NB4 (cell line): Measurements from ENCODE around the gene PLEKHG4B.
"Not testable (repeated sequence)": the region's sequence is repeated elsewhere in the genome, so short reads cannot be mapped to it uniquely, and the experiment has no call there.

ENCODE experiments used
- DNase-seq: peaks from one replicate; pipeline ENCODE4 v3.0.0; 2010; ENCODE audit warnings: low read depth
- H3K4me3 ChIP-seq: one replicate; pipeline ENCODE4 v1.5.1; 2011; ENCODE audit warnings: mild to moderate bottlenecking, low read depth, low read length, moderate library complexity
- MYC ChIP-seq: IDR thresholded peaks from 2 replicates; pipeline ENCODE4 v1.6.1; 2011; ENCODE audit warnings: low read depth, low read length
- POLR2A ChIP-seq: IDR thresholded peaks from 2 replicates; pipeline ENCODE4 v1.6.1; 2011; ENCODE audit warnings: mild to moderate bottlenecking; ENCODE audit not compliant: insufficient read length; ENCODE audit errors: extremely low read depth
- TF ChIP-seq, protein P1 (sequence below): IDR thresholded peaks from 2 replicates; pipeline ENCODE4 v1.6.1; 2011; ENCODE audit warnings: low read depth, low read length
- TF ChIP-seq, protein P2 (sequence below): IDR thresholded peaks from one replicate; pipeline ENCODE4 v1.5.1; 2012; ENCODE audit warnings: low read depth, low read length

The PLEKHG4B gene

DNA sequence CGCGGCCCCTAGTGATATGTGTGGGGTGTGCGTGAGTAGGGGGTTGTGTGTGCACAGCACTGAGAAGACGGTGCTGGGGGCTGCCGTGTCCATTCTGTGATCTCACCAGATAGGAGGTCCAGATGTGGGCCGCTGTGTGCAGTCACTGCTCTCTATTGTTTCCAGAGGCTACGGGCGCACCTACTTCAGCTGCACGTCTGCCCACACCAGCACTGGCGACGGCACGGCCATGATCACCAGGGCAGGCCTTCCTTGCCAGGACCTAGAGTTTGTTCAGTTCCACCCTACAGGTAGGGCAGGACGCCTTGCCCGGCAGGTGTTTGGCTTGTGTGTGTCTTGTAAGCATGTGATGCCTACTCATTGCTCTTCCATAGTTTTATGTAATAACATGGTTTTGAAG lies 138.7 kb downstream of the PLEKHG4B start:
- H3K4me3 ChIP-seq: no peak overlapping the region
- DNase-seq: no peak
- TF ChIP-seq MYC (no peak), POLR2A (no peak)
- TF ChIP-seq, protein P1, sequence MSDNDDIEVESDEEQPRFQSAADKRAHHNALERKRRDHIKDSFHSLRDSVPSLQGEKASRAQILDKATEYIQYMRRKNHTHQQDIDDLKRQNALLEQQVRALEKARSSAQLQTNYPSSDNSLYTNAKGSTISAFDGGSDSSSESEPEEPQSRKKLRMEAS: no peak
- TF ChIP-seq, protein P2, sequence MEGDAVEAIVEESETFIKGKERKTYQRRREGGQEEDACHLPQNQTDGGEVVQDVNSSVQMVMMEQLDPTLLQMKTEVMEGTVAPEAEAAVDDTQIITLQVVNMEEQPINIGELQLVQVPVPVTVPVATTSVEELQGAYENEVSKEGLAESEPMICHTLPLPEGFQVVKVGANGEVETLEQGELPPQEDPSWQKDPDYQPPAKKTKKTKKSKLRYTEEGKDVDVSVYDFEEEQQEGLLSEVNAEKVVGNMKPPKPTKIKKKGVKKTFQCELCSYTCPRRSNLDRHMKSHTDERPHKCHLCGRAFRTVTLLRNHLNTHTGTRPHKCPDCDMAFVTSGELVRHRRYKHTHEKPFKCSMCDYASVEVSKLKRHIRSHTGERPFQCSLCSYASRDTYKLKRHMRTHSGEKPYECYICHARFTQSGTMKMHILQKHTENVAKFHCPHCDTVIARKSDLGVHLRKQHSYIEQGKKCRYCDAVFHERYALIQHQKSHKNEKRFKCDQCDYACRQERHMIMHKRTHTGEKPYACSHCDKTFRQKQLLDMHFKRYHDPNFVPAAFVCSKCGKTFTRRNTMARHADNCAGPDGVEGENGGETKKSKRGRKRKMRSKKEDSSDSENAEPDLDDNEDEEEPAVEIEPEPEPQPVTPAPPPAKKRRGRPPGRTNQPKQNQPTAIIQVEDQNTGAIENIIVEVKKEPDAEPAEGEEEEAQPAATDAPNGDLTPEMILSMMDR: no peak

DNA sequence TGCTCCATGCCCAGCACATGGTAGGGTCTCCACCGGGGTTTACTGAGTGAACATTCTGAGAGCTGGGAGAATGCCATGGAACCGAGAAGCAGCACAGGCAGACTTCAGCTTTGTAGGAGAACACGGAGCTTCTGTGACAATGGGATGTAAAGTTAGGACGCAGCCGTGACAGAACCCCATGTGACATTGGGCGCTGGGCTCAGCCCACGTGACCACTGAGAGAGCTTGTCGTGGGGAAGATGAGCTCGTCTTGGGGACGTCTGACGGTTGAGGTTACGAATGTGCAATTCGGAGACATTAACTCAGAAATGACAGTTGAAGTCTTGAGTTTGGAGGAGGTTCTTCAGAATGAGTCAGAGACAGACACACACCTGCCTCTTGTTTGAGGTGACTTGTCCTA lies 139.7 kb downstream of the PLEKHG4B start:
- H3K4me3 ChIP-seq: no peak overlapping the region
- DNase-seq: no peak
- TF ChIP-seq, protein P2: no peak
- TF ChIP-seq, protein P1: no peak
- TF ChIP-seq MYC: no peak
- no peak for TF ChIP-seq POLR2A

DNA sequence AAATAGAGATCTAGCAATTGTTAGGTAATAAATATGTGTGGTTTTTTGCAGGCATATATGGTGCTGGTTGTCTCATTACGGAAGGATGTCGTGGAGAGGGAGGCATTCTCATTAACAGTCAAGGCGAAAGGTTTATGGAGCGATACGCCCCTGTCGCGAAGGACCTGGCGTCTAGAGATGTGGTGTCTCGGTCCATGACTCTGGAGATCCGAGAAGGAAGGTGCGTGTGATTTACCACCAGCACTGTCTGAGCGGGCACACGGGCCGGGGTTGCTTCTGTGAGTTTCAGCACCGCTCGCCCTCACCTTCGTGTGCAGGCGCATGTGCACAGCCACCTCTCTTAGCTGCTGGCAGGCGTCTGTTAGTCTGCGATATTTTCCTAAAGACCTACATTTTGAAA lies 141.5 kb downstream of the PLEKHG4B start:
- H3K4me3 ChIP-seq, DNase-seq: not testable (repeated sequence)

DNA sequence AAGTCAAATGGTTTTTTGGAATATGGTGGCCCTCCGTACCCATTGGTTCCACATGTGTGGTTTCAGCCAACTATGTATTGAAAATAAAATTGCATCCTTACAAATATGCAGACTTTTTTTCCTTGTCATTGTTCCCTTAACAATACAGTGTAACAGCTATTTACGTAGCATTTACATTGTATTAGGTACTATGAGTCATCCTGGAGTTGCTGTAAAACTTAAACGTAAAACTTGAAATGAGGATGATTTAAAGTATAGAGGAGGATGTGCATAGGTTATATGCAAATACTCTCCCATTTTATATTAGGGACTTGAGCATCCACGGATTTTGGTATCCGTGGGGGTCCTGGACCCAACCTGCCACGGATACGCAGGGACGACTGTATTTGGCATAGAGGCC lies 142.5 kb downstream of the PLEKHG4B start:
- TF ChIP-seq, protein P1: no peak
- TF ChIP-seq MYC: no peak
- TF ChIP-seq POLR2A: no peak
- TF ChIP-seq, protein P2: no peak
- no peak overlapping the region for H3K4me3 ChIP-seq
- no peak for DNase-seq

DNA sequence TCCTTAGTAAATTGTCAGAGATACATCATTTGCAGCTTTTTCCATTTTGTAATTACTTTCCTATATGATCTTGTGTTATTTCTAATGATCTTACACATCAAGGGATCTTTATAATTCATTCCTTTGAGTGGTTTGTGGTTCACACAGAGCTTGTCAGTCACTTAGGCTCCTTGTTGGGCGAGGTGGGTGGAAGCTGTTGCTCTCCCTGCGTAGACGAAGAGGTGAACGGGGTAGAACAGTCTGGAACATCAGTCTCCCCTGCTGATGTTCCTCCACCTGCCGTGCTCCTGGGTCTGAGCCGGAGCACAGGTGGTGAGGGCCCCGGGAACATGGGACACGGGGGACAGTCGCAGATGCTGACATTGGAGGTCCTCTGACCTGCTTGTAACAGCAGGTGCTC lies 143.6 kb downstream of the PLEKHG4B start:
- not testable (repeated sequence) for DNase-seq

DNA sequence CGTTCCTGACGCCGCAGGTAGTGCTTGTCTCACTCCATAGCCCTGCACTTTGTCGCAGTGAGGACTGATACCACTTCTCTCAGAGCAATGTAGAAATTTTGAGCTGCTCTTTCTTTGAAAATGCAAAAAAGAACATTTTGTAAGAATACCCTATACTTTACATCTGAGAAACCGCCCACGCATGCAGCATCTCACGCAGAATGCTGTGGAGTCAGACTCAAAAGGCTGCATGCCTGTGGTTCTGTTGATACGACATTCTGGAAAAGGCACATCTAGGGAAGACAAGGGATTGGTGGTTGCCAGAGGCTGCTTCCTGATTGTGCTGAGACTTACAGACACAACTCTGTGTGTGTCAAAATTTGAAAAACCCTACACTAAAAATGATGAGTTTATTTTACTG lies 146.0 kb downstream of the PLEKHG4B start:
- DNase-seq: not testable (repeated sequence)

More for the DNA sequence above, 143.6 kb downstream of the PLEKHG4B start:
- H3K4me3 ChIP-seq: not testable (repeated sequence)

More for the DNA sequence above, 146.0 kb downstream of the PLEKHG4B start:
- H3K4me3 ChIP-seq: not testable (repeated sequence)
